ENCODE data around the gene CD83.

The CD83 gene

DNA sequence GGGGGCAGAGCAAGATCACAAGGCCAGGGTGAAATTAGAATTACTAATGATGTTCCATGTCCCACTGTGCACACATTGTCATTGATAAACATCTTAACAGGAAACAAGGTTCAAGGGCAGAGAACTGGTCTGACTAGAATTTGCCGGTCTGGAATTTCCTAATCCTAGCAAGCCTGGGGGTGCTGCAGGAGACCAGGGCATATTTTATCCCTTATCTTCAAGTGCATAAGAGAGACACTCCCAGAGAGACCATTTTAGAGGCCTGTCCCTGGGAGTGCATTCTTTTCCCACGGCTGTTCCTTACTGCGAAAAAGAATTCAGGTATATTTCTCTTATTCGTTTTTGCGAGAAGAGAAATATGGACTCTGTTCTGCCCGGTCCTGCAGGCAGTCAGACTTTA, 41.5 kb downstream of the CD83 start:
- Mint-ChIP-seq H3K27me3 (ENCODE audit: low read depth) (peaks cover 9% of the 10 kb centered on the region), H3K9me3 (peaks cover 12% of the 10 kb centered on the region), H3K4me1 (ENCODE audit: low read depth) (no peaks in the 10 kb centered on the region), H3K27ac (no peak overlapping the region), H3K36me3 (ENCODE audit: low read depth) (no peaks in the 10 kb centered on the region), H3K4me3 (no peak overlapping the region)
- no peak for DNase-seq (ENCODE audit: low spot score)

DNA sequence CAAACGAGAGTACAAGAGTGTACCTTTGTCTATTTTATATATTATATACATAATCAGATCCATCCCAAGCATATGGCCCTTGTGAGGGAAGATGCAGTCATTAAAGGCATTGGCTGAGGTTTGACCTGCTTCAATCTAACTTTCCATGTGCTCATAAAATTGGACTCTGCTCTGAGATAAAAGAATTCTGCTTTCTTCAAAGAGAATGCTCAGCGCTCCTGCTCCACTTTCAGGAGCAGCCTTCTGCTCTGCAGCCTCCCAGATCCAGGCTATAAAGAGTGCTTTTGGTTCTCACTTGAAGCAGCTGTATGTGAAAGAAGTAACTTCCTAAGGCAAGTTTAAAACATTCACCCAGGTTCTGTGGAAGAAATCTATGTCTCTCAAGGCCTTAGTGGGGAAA, 45.3 kb downstream of the CD83 start:
- H3K4me3 Mint-ChIP-seq = no peak overlapping the region
- DNase-seq (ENCODE audit: low spot score) = no peak
- no peaks in the 10 kb centered on the region for H3K36me3 Mint-ChIP-seq (ENCODE audit: low read depth)
- H3K4me1 Mint-ChIP-seq (ENCODE audit: low read depth) = no peaks in the 10 kb centered on the region
- no peaks in the 10 kb centered on the region for H3K27me3 Mint-ChIP-seq (ENCODE audit: low read depth)
- peaks cover 12% of the 10 kb centered on the region for H3K9me3 Mint-ChIP-seq
- no peak overlapping the region for H3K27ac Mint-ChIP-seq

DNA sequence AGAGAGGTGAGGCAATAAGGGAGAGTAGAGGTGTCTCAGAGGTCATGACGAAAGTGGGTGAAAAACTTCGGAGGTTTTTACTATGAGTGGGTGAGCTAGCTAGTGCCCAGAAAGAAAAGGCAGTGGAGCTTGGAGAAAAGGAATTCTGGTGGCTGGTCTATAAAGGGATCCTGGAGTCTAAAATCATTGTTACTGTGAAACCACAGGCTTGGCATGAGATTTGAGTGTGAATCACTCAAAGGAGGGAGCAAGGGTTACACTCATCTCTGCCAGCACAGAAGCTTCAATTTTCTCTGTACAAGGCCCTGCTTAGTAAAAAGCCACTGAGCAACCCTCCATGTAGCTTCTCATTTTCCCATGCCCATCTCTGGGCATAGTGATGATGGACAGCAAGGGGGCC, 47.5 kb downstream of the CD83 start:
- no peak overlapping the region for H3K4me3 Mint-ChIP-seq
- no peak for DNase-seq (ENCODE audit: low spot score)
- peaks cover 16% of the 10 kb centered on the region for H3K9me3 Mint-ChIP-seq
- H3K27me3 Mint-ChIP-seq (ENCODE audit: low read depth) = no peaks in the 10 kb centered on the region
- H3K36me3 Mint-ChIP-seq (ENCODE audit: low read depth) = peaks cover 3% of the 10 kb centered on the region
- H3K27ac Mint-ChIP-seq = no peak overlapping the region
- no peaks in the 10 kb centered on the region for H3K4me1 Mint-ChIP-seq (ENCODE audit: low read depth)

DNA sequence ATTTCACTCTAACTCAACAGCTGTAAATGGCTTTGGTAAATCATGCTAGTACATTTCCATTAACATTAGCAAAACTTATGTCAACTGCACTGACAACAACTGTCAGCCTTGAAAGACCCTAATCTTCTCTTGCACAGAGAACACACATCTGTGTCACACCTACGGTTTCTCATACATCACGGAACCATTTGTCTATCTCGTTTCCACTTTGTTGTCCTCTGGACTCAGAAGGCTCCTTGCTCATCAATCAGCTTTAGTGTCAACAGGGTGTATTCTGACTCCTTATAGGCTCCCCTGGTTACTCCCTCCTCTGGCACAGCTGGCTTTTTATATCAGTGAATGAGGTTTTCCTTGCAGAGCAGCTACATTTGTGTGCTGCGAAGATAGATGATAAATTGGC, 49.3 kb downstream of the CD83 start:
- Mint-ChIP-seq H3K27ac (no peak overlapping the region), H3K9me3 (peaks cover 30% of the 10 kb centered on the region), H3K36me3 (ENCODE audit: low read depth) (peaks cover 5% of the 10 kb centered on the region), H3K27me3 (ENCODE audit: low read depth) (no peaks in the 10 kb centered on the region), H3K4me3 (no peak overlapping the region), H3K4me1 (ENCODE audit: low read depth) (no peaks in the 10 kb centered on the region)
- no peak for DNase-seq (ENCODE audit: low spot score)

DNA sequence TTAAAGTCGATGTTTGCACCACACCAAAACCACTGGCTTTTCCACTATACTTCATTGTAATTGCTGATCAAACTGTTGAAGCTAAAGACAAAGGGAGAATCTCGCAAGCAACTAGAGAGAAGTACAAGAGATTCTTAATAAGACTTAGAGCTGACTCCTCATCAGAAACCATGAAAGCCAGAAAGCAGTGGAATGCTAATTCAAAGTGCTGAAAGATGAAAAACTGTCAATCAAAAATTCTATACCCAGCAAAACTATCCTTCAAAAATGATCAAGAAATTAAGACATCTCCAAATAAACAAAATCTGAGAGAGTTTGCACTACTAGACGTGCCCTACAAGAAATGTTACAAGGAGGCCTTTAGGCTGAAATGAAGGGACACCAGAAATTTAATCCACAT, 52.6 kb downstream of the CD83 start:
- Mint-ChIP-seq H3K27me3 (ENCODE audit: low read depth) (no peaks in the 10 kb centered on the region), H3K4me3 (no peak overlapping the region), H3K36me3 (ENCODE audit: low read depth) (peaks cover 7% of the 10 kb centered on the region), H3K4me1 (ENCODE audit: low read depth) (peaks cover 5% of the 10 kb centered on the region), H3K9me3 (peaks cover 37% of the 10 kb centered on the region), H3K27ac (no peak overlapping the region)
- DNase-seq (ENCODE audit: low spot score) = no peak

DNA sequence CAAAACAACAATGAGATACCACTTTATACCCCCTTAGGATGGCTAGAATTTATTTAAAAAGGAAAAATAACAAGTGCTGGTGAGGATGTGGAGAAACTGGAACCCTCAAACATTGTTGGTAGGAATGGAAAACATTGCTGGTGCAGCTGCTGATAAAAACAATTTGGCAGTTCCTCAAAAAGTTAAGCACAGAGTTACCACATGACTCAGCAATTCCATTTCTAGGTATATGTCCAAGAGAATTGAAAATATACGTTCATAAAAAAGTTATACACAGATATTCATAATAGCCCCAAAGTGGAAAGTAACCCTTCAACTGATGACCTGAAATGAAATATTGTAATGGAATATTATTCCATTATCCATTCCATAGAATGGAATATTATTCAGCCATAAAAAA, 55.0 kb downstream of the CD83 start:
- Mint-ChIP-seq H3K4me3 (no peak overlapping the region), H3K27ac (no peak overlapping the region), H3K36me3 (ENCODE audit: low read depth) (peaks cover 7% of the 10 kb centered on the region), H3K27me3 (ENCODE audit: low read depth) (no peaks in the 10 kb centered on the region), H3K9me3 (peaks cover 37% of the 10 kb centered on the region), H3K4me1 (ENCODE audit: low read depth) (peaks cover 5% of the 10 kb centered on the region)
- no peak for DNase-seq (ENCODE audit: low spot score)

DNA sequence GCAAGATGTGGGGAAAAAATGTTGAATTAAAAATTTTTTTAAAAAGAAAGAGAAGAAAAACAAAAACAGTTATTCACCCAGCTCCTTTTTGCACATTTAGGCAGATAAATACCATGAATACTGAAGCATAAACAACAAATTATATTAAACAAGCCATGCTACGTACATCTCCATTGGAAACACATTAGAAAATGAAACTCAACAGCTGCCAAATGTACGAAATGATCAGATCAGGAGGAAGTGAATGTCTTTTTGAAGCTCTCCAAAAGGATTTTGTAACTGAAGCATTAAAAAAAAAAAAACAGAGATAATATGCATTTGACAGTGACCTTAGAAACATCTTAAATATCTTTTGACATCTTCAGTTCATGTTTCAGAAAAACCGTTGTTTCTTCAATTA, 56.7 kb downstream of the CD83 start:
- Mint-ChIP-seq H3K27ac (no peak overlapping the region), H3K36me3 (ENCODE audit: low read depth) (peaks cover 4% of the 10 kb centered on the region), H3K4me1 (ENCODE audit: low read depth) (peaks cover 5% of the 10 kb centered on the region), H3K27me3 (ENCODE audit: low read depth) (no peaks in the 10 kb centered on the region), H3K4me3 (no peak overlapping the region), H3K9me3 (peaks cover 30% of the 10 kb centered on the region)
- no peak for DNase-seq (ENCODE audit: low spot score)

DNA sequence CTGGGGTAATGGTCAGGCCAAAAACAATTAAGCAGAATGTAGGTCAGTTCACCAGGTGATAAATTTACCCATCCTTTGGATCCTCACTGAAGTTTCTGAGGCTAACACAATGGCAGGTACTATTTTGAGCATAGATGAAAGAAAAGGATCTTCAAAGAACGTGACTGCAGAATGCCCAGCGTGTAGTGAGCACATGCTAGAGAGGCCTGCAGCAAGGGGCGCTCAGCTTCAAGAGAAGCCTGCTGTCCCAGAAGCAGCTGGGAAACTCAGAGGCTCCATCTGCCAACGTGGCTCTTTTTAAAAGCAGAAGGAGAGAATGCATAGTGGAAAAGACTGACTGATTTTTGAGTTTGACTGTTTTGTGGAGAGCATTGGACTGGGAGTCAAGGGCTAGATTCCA, 57.4 kb downstream of the CD83 start:
- Mint-ChIP-seq H3K27me3 (ENCODE audit: low read depth) (no peaks in the 10 kb centered on the region), H3K4me1 (ENCODE audit: low read depth) (peaks cover 6% of the 10 kb centered on the region), H3K4me3 (no peak overlapping the region), H3K9me3 (peaks cover 22% of the 10 kb centered on the region), H3K27ac (no peak overlapping the region), H3K36me3 (ENCODE audit: low read depth) (peaks cover 4% of the 10 kb centered on the region)
- DNase-seq (ENCODE audit: low spot score) = no peak

DNA sequence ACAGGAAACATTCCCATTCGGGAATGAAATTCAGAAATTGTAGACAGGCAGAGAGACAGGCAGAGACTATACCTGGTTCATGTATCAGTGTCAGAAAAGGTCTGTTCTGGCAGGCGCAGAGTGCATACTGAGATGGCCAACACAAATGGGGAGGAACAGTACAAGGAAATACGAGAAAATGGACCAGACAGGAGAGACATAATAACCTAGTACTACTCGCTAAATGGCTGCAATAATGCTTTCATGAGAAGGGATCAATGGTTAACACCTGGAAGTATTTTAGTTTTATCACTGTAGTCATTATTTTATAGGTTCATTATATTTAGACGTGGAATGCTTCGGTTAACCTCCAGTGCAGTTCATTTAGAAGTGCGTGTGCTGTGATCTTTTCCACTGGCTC, 58.9 kb downstream of the CD83 start:
- H3K9me3 Mint-ChIP-seq = peaks cover 10% of the 10 kb centered on the region
- DNase-seq (ENCODE audit: low spot score) = no peak
- H3K4me3 Mint-ChIP-seq = no peak overlapping the region
- peaks cover 8% of the 10 kb centered on the region for H3K4me1 Mint-ChIP-seq (ENCODE audit: low read depth)
- H3K36me3 Mint-ChIP-seq (ENCODE audit: low read depth) = peaks cover 4% of the 10 kb centered on the region
- H3K27me3 Mint-ChIP-seq (ENCODE audit: low read depth) = no peaks in the 10 kb centered on the region
- no peak overlapping the region for H3K27ac Mint-ChIP-seq

DNA sequence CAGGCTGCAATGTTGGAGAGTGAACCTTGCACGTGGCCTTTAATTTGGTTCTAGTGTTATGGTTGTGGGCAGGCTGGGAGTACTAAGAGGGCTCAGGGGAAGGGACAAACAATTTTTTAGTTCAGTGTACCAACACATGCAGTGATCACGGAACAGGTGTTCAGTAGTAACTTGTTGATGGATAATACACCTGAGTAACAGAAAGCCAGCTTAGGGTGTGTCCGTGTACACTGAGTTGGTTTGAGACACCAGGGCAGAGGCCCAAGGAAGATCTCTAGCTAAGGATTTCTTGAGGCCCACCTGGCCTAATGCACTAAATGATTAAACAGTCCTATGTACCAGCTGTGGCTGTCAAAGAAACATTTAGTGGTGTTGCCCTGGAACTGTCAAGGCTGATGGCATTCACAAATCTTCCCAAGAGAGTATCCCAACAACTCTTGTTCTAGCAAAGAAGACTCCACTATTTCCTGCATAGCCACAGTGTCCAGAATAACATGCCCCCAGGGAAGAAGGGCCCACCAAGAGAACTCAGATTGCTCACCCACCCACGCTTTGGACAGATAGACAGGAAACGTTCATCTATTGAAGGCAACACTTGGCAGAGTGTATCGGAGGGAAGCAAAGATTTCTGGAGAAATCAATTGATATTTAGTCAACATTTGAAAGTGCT, 60.0 kb downstream of the CD83 start:
- Mint-ChIP-seq H3K4me3 (no peak overlapping the region), H3K4me1 (ENCODE audit: low read depth) (peaks cover 8% of the 10 kb centered on the region), H3K27ac (no peak overlapping the region), H3K9me3 (peaks cover 4% of the 10 kb centered on the region), H3K36me3 (ENCODE audit: low read depth) (peaks cover 2% of the 10 kb centered on the region), H3K27me3 (ENCODE audit: low read depth) (no peaks in the 10 kb centered on the region)
- DNase-seq (ENCODE audit: low spot score) = no peak

DNA sequence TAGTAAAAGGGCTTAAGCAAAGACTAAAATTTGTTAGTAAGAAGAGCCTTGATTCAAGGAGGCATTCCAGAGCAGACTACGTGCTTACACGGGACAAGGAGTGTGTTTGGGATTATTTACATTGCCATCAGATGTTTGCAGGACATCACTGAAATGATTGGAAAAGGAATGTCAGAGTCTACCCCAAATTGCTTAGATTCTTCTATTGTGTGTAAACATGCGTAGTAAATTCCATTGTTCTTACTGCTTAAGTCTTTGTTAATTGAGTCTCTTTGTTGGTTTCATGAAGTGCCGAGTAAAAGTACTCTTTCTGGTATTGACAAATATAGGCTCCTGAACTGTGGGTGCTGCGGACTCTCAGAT, 60.5 kb downstream of the CD83 start:
- H3K27me3 Mint-ChIP-seq (ENCODE audit: low read depth) = no peaks in the 10 kb centered on the region
- no peaks in the 10 kb centered on the region for H3K36me3 Mint-ChIP-seq (ENCODE audit: low read depth)
- H3K9me3 Mint-ChIP-seq = no peaks in the 10 kb centered on the region
- H3K4me3 Mint-ChIP-seq = no peak overlapping the region
- H3K27ac Mint-ChIP-seq = no peak overlapping the region
- peaks cover 8% of the 10 kb centered on the region for H3K4me1 Mint-ChIP-seq (ENCODE audit: low read depth)
- DNase-seq (ENCODE audit: low spot score) = no peak

DNA sequence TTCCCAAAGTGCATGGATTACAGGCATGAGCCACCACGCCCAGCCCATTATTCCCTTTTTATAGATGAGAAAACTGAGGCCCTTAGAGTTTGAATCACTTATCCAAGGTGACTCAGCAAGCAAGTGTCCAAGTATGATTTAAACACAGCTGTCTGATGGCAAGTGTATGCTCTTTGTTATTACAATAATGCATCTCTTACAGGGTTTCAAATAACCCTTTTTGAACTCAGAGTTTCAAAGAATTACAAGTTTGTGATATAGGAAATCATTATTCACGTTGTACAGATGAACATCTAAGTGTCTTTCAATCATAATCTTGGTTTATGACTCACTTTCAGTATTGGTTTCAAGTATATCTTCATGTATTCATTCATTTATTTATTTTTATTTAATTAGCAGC, 63.0 kb downstream of the CD83 start:
- Mint-ChIP-seq H3K27ac (no peak overlapping the region), H3K36me3 (ENCODE audit: low read depth) (no peaks in the 10 kb centered on the region), H3K9me3 (no peaks in the 10 kb centered on the region), H3K4me3 (no peak overlapping the region), H3K4me1 (ENCODE audit: low read depth) (peaks cover 3% of the 10 kb centered on the region), H3K27me3 (ENCODE audit: low read depth) (no peaks in the 10 kb centered on the region)
- no peak for DNase-seq (ENCODE audit: low spot score)

DNA sequence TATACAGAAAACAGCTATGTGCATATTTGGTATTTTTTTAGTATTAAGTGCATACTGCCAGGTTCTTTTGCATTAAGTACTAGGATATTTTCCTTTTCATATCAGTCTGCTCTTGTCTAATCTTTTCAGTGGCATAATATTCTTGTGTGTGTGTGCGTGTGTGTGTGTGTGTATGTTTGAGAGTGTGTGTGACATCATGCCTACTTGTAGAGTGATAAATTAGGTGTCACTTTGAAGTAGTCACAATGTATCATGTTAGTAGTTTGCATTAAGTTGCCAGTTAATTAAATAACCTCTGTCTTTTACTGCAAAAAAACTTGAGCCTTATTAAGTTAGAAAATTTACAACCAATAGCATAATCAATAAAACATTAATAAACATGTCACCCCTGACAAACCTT, 65.3 kb downstream of the CD83 start:
- no peak for DNase-seq (ENCODE audit: low spot score)

More for the DNA sequence above, 65.3 kb downstream of the CD83 start:
- Mint-ChIP-seq H3K9me3 (no peaks in the 10 kb centered on the region), H3K27ac (no peak overlapping the region), H3K4me3 (no peak overlapping the region), H3K27me3 (ENCODE audit: low read depth) (no peaks in the 10 kb centered on the region), H3K36me3 (ENCODE audit: low read depth) (no peaks in the 10 kb centered on the region), H3K4me1 (ENCODE audit: low read depth) (peaks cover 3% of the 10 kb centered on the region)

Measured in T-helper 2 cell treated with Interferon-gamma antibody and Interleukin-4, amounts not matched to agents 5 μg/mL and 100 μg/mL, for 36 hours (primary cell).